ENCODE results near the gene THSD4. TPM values are rescaled to one million over a fixed set of nuclear protein-coding genes. Genes with fewer than 3 reads are reported as not detected.

Gene THSD4
- total RNA-seq, 1 donor from 2014 or later: 1.6 TPM

DNA sequence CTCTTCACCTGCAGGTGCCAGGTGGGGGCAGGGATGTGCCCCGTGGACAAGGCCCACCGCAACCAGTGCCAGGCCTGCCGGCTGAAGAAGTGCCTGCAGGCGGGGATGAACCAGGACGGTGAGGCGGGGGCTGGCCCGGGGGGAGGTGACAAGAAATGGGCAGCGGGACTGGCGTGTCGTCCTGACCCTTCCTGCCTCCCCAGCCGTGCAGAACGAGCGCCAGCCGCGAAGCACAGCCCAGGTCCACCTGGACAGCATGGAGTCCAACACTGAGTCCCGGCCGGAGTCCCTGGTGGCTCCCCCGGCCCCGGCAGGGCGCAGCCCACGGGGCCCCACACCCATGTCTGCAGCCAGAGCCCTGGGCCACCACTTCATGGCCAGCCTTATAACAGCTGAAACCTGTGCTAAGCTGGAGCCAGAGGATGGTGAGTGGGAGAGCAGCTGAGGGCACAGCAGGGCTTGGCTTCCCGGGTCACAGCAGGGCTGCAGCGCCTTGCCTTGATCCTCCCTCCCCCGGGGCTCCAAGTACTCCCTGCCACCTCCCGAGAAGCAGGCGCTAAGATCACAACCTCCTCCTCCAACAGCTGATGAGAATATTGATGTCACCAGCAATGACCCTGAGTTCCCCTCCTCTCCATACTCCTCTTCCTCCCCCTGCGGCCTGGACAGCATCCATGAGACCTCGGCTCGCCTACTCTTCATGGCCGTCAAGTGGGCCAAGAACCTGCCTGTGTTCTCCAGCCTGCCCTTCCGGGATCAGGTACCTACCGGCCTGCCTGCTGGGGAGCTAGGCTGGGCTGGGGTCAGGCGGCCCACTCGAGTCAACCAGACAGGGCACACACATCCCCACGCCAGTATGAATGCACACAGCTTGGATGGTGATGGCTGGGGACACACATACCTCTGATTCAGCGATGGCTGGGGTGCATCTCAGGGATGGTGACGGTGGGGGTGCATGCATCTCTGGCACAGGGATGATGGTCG, 696.8 kb downstream of the THSD4 start:
- DNase-seq: no peak

DNA sequence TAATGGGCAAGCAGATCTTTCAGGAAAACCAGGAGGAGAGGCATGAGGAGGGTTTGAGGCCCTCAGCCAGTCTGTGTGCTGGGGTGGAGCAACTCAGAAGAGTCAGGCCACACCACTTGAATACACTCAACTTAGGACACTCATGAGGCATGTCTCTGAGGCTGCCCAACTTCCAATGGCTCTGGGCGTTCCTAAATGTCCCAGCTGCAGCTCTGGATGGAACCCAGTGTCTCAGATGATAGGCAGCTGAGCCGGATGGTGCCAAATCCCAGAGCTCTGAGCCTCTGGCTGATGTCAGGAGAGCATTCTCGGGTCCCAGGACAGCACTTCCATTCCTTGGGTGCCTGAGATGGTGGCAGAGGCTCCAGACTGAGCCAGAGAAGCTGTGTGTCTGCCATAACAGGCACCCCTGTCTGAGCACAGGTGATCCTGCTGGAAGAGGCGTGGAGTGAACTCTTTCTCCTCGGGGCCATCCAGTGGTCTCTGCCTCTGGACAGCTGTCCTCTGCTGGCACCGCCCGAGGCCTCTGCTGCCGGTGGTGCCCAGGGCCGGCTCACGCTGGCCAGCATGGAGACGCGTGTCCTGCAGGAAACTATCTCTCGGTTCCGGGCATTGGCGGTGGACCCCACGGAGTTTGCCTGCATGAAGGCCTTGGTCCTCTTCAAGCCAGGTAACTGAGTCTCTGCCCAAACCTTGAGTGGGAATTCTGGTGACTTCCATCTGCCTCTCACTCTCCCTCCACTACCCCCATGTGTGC, 697.9 kb downstream of the THSD4 start:
- no peak for DNase-seq

GRCh38 chr15:71813723-71814470, 698.6 kb downstream of the THSD4 start:
- no peak for DNase-seq

DNA sequence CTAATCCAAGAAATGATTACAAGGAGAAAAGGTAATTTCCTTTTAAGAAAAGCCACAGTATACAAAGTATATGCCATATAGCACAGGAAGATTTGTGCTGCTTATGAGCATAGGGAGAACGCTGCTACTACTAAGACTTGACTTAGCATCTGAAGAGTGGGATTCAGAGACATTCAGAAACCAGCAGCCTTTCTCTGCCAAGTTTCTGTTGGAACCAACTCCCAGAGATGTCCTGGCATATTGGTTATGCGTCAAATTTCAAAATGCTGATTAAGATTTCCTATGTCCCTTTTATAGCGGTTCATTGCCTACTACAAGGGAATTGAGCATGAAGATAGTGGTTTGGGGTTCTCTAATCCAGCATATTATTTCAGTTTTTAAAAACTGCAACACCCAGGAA, 700.0 kb downstream of the THSD4 start:
- DNase-seq: no peak

DNA sequence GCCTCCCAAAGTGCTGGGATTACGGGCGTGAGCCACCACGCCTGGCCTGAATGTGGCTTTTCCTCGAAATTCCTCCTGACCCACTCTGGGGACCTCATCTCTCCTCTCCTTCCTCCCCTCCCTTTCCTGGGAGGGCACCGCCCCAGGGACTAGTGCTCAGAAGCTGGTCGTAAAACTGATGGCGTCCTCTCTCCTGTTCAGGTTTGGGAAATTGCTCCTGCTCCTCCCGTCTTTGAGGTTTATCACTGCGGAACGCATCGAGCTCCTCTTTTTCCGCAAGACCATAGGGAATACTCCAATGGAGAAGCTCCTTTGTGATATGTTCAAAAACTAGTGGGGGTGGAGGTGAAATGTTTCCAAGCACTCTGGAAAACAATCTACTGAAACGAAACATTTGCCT, 702.1 kb downstream of the THSD4 start:
- no peak for DNase-seq

DNA sequence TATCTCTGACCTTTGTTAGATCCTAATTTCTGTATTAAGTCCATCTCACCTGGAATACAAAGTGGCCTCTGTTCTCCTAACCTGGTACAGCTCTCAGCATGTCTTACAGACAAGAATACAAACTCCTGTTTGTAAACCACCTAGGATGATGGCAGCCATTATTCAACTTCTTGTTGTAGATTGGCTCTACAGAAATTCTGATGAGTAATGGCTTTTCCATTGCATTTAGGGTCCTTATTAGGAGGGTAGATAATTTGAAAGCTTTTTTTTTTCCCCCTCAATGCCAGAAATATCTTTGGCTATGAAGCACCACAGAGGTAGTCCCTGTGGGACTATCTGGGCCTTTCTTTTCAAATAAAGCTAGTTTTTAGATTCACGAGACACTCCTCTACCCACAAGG, 704.9 kb downstream of the THSD4 start:
- DNase-seq: no peak

- no peak for DNase-seq
These were observed 706.4 kb downstream of the THSD4 start for GRCh38 chr15:71821547-71822129.

DNA sequence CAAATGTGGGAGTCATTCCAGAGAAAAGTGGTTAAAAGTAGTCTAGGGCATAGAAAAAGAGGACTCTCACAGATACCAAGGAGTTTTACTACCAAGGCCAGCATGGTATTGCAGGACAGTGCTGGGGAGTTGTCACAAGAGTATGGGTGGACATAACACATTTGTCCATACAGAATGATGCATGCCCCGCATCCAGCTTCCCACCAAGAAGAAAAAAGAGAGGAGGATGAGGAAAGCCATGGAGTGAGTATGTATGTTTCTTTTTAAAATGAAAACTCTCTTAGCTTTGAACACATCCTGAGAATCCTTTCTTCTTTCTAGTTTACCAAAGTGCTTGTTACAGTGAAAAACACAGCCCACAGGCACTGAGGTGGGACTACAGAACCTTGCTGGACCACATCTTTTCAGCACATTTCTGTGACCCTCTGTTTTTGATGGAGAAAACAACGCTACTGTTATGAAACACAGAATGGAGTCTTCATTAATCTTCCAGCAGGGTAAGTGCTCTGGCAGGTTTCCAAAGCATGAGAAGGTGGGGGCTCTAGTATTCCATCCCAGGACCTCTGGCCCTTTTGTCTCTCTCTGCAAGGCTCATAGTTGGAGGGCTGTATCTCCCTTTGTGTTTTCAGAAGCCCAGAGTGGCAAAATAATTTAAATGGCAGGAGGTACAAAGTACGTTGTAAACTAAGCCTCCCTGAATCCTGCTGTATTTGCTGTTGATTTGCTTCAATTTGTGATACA, 707.8 kb downstream of the THSD4 start:
- no peak for DNase-seq

- DNase-seq: no peak
These were observed 708.5 kb downstream of the THSD4 start for GRCh38 chr15:71823801-71824200.

DNA sequence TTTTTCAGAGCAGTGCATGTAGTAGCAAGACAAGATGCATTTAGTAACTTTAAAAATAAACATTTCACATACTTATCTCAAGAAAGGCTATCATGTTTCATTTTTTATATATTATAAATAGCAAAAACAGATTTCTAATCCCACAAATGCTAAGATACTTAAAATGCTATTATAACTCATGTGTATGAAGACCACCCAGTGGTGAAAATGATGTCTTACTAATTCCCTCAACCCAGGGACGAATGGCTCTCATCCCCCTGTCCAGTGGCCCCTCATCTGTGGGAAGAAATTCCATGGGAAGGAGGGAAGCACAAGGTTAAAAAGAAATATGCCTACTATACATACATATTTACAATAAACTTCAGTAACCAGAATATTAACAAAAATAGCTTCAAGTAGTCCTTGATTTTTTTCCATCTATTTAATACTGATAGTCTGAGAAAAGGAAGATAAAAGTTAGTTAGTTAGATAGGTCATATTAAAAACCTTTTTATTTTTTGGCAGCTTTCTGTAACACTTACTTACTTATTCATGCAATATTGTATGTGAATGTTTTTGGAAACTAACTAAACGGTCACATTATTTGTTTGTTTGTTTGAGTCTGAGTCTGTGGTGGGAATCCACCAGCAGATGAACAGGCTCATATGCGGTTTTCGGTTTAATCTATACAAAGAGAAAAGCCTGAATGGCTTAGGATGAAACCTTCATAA, 709.9 kb downstream of the THSD4 start:
- DNase-seq: no peak

DNA sequence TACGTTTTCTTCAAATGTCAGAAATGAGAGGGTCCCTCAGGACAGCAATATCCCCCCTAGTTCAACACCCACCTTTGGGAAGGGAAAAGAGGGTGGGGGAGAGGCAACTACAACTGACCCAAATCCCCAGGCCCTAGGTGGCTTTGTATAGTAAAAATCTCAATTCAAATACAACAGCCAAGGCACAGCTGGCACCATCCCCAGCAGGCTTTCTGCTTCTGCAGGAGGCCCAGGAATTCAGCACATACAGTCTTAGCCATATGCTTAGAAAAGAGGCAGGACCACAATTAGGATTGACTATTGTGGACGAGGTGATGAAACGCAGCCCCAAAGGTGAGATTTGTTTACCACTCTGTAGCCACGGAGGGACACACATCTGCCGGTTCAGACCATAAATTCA, 710.9 kb downstream of the THSD4 start:
- no peak for DNase-seq

- DNase-seq: no peak
These were observed 715.7 kb downstream of the THSD4 start for GRCh38 chr15:71830981-71831380.

Other genes with a start within 250 kb of the THSD4 start
- 4.4 TPM for gene THAP10, start 223.0 kb upstream of the THSD4 start, total RNA-seq
- 173 TPM for gene LRRC49, start 222.6 kb upstream of the THSD4 start, total RNA-seq

Data from occipital lobe (tissue), 2 donors.